GM18861 (cell line): ENCODE measurements around the gene PTAFR.
A peak's percentile ranks its signal among the peaks of the same experiment; 100 is the strongest.

Experiments
- ATAC-seq: cut with Tn5 transposase; IDR thresholded peaks from one replicate; pipeline ENCODE4 v1.9.1; 2021; ENCODE audit not compliant: unreplicated experiment

Gene PTAFR

DNA sequence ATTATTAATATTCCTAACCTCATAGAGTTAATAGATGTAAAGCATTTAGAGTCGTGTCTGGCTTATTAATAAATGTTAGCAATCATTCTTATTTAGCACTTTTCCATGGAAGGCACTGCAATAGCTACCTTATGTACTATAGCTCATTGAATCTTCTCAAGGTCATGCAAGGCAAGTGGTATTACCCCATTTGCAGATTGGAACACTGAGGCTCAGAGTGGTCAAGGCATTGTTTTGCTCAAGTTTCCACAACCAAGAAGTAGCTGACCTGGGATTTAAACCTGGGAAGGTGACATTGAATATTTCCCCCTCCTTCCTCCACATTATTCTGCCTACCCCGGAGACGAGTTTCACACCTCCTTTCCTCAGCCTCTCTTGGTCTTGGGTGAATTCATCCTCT is 50.3 kb downstream of the PTAFR start:
- no peak for ATAC-seq

DNA sequence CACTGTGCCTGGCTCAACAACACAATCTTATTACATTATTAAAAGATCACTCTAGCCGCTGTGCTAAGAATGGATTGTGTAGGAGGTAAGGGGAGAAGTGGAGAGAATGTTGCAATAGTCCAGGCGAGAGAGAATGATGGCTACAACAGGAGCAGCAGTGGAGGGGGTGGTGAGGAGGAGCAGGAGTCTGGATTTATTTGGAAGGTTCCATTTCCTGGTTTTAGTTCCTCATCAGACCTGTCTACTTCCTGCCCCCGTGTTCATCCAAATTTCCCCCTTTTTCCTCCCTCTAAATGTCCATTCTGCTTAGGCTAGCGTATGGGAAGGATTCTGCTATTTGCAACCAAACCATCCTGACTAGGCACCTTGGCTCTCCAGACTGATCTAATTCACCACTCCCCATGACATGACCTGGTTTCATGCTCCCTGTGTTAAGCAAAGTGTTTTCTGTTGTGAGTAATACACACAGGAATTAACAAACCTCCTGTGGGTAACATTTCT is 53.0 kb downstream of the PTAFR start:
- no peak for ATAC-seq

DNA sequence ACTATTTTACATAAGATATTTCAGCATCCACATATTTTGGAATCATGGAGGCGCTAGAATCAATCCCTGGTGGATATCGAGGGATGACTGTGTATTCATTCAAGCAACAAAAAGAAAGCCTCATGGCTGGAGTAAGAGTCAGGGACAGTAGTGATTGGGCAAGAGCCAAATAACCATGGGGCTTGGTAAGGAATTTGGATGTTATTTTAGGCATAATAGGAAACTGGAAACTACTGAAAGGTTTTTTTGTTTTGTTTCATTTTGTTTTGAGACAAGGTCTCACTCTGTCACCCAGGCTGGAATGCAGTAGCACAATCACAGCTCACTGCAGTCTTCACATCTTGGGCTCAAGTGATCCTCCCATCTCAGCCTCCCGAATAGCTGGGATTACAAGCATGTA is 54.3 kb downstream of the PTAFR start:
- ATAC-seq = no peak

DNA sequence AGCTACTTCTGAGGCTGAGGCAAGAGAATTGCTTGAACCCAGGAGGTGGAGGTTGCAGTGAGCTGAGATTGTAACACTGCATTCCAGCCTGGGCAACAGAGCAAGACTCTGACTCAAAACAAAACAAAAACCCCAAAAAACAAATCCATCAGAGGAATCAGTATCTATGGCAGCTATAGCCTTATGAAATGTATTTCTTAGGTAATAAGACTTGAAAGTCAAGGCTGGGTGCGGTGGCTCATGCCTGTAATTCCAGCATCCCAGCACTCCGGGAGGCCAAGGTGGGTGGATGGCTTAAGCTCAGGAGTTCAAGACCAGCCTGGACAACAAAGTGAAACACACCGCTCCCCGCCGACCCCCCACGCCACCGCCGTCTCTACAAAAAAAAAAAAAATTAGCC is 56.9 kb downstream of the PTAFR start:
- no peak for ATAC-seq

DNA sequence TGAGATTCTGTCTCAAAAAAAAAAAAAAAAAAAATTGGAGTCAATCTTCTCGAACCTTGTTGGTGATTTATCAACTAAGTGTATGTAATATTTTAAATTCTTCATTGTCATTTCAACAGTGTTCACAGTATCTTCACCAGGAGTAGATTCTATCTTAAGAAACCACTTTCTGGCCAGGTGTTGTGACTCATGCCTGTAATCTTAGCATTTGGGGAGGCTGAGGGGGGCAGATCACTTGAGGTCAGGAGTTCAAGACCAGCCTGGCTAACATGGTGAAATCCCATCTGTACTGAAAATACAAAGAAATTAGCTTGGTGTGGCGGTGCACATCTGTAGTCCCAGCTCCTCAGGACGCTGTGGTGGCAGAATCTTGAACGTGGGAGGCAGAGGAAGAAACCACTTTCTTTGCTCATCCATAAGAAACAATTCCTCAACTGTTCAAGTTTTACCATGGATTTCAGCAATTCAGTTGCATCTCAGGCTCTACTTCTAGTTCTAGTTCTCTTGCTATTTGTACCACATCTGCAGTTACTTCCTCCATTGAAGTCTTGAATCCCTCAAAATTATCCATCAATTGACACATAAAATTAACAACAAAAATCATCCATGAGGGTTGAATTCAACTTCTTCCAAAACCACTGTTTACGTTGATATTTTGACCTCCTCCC is 57.7 kb downstream of the PTAFR start:
- no peak for ATAC-seq

DNA sequence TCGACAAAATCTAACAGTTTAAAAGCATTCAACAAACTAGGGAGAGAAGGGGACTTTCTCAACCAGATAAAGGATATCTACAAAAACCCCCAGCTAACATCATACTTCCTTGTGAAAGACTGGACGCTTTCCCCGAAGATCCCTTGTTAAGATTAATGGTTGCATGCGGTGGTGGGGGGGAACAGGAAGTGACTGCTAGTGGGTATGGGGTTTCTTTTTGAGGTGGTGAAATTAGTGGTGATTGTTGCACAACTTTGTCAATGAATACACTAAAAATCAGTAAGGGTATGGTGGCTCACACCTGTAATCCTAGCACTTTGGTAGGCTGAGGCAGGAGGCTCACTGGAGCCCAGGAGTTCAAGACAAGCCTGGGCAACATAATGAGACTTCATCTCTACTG is 61.2 kb downstream of the PTAFR start:
- peak; percentile 54 for ATAC-seq

DNA sequence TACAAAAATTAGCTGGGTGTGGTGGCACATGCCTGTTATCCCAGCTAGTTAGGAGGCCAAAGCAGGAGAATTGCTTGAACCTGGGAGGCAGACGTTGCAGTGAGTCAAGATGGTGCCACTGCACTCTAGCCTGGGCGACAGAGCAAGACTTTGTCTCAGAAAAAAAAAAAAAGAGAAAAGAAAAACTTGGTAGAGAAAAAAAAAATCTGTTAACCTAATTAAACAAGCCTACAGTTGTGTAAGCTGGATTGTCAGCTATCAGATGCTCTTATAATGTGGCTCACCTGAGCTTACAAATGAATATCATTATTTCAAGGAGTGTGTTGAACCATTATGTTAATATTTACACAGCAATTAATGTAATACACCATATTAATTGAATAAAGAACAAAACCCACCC is 61.6 kb downstream of the PTAFR start:
- no peak for ATAC-seq

DNA sequence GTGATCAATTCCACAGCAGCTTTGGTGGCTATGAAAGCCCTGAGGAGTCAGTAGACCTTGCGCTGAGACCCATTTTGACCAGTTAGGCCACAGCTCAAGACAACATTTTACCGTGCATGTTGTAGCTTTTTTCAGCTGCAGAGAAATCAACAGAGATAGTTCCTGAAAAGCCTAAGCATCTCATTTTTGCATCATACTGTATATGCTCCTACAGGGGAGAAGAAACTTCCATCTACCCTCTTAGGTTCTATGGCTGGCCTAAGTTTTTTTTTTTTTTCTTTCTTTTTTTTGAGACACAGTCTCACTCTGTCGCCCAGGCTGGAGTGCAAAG is 63.3 kb downstream of the PTAFR start:
- no peak for ATAC-seq

DNA sequence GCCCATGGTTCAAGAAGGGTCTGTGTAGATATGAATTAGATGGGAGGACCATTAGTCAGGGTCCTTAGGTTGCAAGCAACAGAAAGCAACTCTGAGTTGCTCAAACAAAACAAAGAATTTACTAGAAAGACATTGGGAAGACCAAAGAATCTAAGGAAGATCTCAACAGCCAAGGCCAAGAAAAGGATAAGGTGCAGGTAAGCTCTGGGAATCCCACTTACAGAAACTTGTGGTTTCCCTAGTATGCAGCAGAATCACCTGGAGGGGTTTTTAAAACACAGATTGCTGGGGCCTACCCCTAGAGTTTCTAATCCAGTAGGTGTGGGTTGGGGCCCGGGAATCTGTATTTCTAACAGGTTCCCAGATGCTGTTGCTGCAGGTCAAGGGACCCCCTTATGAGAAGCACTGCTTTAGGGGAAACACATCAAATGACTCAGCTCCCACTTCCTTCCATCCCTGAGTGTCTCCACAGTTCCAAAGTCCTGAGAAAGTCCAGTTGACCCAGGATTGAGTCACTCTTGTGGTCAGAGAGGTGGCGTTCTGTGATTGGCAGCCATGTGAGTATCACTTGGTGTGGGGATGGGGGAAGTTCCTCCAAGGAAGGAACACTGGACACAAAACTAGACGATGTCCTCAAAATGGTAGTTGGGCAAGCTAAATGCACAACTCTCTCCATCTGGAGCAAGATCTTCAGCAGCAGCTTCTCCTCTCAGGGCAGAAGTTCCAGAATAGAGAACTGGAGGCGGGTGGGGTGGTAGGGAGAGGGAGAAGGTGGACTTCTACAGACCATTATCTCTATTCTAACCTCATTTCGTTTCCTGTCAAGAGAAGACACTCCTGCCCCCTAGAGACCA is 63.9 kb downstream of the PTAFR start:
- no peak for ATAC-seq

DNA sequence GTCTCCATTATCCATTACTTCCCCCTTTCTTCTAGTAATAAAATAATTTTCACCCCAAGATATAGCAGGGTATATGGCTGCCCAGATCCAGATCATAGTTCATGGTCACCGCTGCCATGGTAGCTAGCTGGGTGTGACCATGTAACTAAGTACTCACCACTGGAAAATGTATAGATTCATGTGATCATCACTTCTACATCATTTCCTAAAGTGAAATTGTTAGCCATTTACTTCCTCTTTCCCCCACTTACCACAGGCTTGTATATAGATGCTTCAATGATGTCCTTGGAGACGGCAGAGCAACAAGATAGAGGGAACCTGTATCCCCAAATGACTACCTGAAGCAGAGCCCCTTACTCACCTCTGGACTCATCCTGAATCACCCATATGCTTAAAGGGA is 65.3 kb downstream of the PTAFR start:
- no peak for ATAC-seq

DNA sequence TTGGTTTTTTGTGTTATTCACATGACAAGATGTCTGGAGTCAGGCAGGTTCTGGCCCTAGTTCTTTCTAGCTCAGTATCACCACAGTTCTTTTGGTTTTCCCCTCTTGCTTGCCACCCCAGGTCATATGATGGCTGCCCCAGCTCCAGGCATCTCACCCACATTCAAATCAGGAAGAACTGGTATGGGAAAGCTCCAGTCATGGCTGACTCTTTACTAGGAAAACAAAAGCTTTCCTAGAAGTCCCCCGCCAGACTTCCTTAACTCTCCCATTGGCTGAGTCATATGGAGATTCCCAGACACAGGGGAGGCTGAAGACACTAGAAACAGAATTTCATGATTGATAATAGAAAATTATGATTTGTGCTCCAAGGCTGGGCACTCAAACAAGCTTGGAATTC is 65.9 kb downstream of the PTAFR start:
- no peak for ATAC-seq

DNA sequence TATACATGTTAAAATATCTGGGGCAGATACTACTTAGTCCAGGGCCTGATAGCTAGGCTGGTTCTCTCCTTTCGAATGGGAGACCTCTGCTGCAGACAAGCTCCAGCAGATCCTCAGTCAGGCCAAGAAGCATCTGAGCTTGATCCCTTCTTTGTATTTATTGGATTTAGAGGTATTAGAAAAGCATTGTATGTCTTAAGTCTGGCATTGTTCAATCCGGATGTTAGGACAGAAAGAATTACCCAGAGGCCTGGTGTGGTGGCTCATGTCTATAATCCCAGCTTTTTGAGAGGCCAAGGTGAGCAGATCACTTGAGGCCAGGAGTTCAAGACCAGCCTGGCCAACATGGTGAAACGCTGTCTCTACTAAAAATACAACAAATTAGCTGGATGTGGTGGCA is 66.9 kb downstream of the PTAFR start:
- ATAC-seq = no peak

DNA sequence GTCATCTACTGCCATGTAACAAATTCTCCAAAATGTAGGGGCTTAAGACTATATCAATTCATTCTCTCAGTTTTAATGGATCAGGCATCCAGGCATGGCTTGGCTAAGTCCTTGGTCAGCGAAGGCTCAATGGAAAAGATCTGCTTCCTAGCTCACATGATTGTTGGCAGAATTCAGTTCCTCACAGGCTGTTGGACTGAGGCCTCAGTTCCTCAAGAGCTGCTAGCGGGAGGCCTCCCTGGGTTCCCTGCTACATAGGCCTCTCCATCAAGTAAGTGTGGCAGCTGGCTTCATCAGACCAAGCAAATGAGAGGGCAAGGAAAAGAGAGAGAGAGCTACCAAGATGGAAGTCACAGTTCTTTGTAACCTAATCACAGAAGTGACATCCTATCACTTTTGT is 68.5 kb downstream of the PTAFR start:
- ATAC-seq = no peak

DNA sequence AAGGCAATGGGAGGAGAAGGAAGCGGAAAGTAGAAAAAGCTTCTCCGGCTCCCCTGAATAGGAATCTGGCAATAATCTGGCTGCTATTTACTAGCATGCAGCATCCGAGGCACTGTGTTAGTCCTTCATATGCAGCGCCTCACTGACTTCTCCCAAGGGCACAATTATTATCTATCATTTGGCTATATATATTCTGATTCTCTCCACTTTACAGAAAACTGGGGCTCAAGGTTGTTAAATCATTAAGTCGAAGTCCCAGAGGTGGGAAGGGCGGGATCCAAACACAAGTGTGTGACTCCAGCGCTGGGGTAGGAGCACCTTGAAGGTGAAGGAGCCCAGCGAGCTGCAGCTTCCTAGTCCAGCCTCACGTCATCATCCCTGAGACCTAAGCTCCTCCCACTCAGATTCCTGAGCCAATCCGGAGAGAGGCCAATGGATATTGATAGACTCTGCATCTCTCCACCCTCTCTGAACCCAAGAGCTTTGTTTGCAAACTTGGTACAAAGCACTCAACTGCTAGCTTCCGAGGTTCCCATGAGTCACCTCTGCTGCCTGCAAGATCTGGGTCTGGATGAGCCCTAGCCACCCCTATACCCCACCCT is 71.5 kb downstream of the PTAFR start:
- no peak for ATAC-seq

DNA sequence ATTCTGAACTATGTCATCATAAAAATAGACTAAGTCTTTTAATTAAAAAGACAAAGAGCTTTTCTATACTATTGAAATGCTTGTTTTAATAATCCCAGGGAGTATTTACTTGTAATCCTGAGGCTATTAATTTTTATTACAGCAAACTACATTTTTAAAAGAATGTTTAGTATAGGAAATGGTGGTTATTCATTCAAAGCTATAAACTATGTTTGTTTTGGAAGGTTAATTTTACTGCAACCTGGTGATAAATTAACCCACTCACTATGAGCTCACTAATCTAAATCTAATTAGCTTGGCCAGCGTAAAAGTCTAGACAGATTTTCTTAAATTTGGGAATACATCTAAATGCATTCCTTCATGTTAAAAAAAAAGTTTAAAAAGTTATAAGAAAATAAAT is 74.3 kb downstream of the PTAFR start:
- no peak for ATAC-seq

DNA sequence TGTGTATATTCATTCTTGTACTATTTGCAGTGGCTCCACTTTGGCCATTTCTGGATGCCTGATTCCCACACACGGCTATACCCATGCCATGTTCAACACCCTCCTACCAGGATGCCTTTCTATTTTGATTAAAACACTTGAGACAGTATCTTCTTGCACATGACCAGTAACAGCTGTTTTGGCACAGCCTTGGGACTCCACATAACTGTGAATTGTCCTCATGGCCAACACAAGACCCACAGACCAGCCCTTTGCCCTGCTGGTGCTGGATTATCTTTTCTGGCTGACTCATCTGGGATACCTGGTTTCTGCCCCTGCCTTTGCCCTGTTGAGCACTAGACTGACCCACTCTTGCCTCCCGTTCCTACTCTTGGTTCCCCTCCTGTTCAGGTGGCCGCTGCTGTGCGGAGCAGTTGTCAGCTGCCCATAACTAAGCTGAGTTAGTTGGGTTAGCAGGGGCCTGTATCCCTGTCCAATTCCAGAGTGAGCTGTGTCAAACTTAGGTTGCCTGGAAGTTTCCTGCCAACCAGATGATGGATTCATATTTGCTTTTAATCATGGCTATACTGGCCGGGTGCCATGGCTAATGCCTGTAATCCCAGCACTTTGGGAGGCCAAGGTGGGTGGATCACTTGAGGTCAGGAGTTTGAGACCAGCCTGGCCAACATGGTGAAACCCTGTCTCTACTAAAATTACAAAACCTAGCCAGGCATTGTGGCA is 77.3 kb downstream of the PTAFR start:
- no peak for ATAC-seq
